C4-2B (cell line): ENCODE results near the gene ZDHHC14.

Experiments used
- CTCF ChIP-seq: fragments of 450-650 bp; conservative IDR thresholded peaks from 2 replicates; pipeline ENCODE4 v1.5.1; 2017; ENCODE audit warnings: mild to moderate bottlenecking
- ZFX ChIP-seq: fragments of 450-650 bp; IDR thresholded peaks from 2 replicates; pipeline ENCODE4 v1.6.1; 2017

GRCh38 chr6:157645201-157645795 is 264.3 kb downstream of the ZDHHC14 start:
- TF ChIP-seq CTCF (no peak), ZFX (no peak)
